Calu3 (cell line): ENCODE data around the gene ZNF397. TPM values are rescaled to one million over a fixed set of nuclear protein-coding genes. Genes with fewer than 3 reads are reported as not detected.

Experiments used
- BruUV-seq: library from RNA; stranded (reverse); fragments of 400-500 nt; replicated peaks from 2 replicates; lab custom pipeline; 2021; lab: Mats Ljungman, UMichigan
- CTCF ChIA-PET: fragments of 300-600 bp; sonication (Branson Sonifier 250); formaldehyde crosslinking; loops from one replicate; lab custom pipeline; 2022; ENCODE audit warnings: antibody characterized with exemption; lab: Charles Lee
- DNase-seq: peaks from one replicate; pipeline ENCODE4 v3.0.0; 2022
- H3K27ac Mint-ChIP-seq: one replicate; pipeline ENCODE4 v1.8.0; 2022; ENCODE audit warnings: mixed read lengths; ENCODE audit not compliant: unreplicated experiment
- H3K27me3 Mint-ChIP-seq: one replicate; pipeline ENCODE4 v1.8.0; 2022; ENCODE audit warnings: mixed read lengths; ENCODE audit not compliant: unreplicated experiment
- H3K36me3 Mint-ChIP-seq: one replicate; pipeline ENCODE4 v1.8.0; 2022; ENCODE audit warnings: mild to moderate bottlenecking, moderate library complexity, mixed read lengths; ENCODE audit not compliant: insufficient read depth, unreplicated experiment
- H3K4me1 Mint-ChIP-seq: one replicate; pipeline ENCODE4 v1.8.0; 2022; ENCODE audit warnings: mild to moderate bottlenecking, low read depth, mixed read lengths; ENCODE audit not compliant: unreplicated experiment
- H3K4me3 Mint-ChIP-seq: one replicate; pipeline ENCODE4 v1.8.0; 2022; ENCODE audit warnings: mild to moderate bottlenecking, low read depth, moderate library complexity, mixed read lengths; ENCODE audit not compliant: unreplicated experiment
- H3K9me3 Mint-ChIP-seq: one replicate; pipeline ENCODE4 v1.8.0; 2022; ENCODE audit warnings: low read depth, mixed read lengths; ENCODE audit not compliant: unreplicated experiment
- CTCF ChIP-seq: fragments of 200-600 bp; IDR thresholded peaks from one replicate; pipeline ENCODE4 v1.8.0; 2022; ENCODE audit warnings: antibody characterized with exemption; ENCODE audit not compliant: unreplicated experiment
- intact Hi-C: fragments of 100-400 bp; cut with micrococcal nuclease; formaldehyde crosslinking; loops from one replicate; pipeline ENCODE4 v1.10.0; 2022; ENCODE audit not compliant: unreplicated experiment
- total RNA-seq: library from RNA; stranded (reverse); gene quantifications from 2 replicates; pipeline ENCODE4 v1.2.3, GENCODE V29; 2022

The ZNF397 gene
- total RNA-seq, 1 experiment from 2014 or later = 27.9 TPM

- Mint-ChIP-seq H3K9me3 (peaks cover 23% of the 10 kb centered on the region), H3K27me3 (no peaks in the 10 kb centered on the region), H3K36me3 (peaks cover 52% of the 10 kb centered on the region), H3K4me1 (no peaks in the 10 kb centered on the region), H3K27ac (peak overlapping the region; percentile 93), H3K4me3 (peak overlapping the region; percentile 96)
- CTCF ChIA-PET = interaction anchor here (0.6 kb wide), 1 partner anchor 79 kb away, joined by 3 read pairs; no protein-coding TSS in a partner anchor
- intact Hi-C loops = loop anchor here (2.0 to 5.0 kb wide), 2 partner anchors 51 to 101 kb away; partner anchors contain the start of gene ZSCAN30
- DNase-seq = no peak
- BruUV-seq = TSS peak; percentile 66
- no peak for TF ChIP-seq CTCF
These were observed 592 bp downstream of the ZNF397 start for GRCh38 chr18:35241448-35241804.

GRCh38 chr18:35242426-35242825, 1.6 kb downstream of the ZNF397 start:
- CTCF ChIA-PET = no interaction called here
- peaks cover 27% of the 10 kb centered on the region for H3K9me3 Mint-ChIP-seq
- no peak overlapping the region for H3K27ac Mint-ChIP-seq
- no TSS peak for BruUV-seq
- no peak overlapping the region for H3K4me3 Mint-ChIP-seq
- H3K27me3 Mint-ChIP-seq = no peaks in the 10 kb centered on the region
- intact Hi-C loops = loop anchor here (5.0 kb wide), 1 partner anchor 50 kb away; the partner anchor contains the start of gene ZSCAN30
- no peak for TF ChIP-seq CTCF
- H3K36me3 Mint-ChIP-seq = peaks cover 56% of the 10 kb centered on the region
- H3K4me1 Mint-ChIP-seq = no peaks in the 10 kb centered on the region
- DNase-seq = no peak

- Mint-ChIP-seq H3K27me3 (no peaks in the 10 kb centered on the region), H3K36me3 (peaks cover 74% of the 10 kb centered on the region), H3K4me3 (no peak overlapping the region), H3K9me3 (peaks cover 31% of the 10 kb centered on the region), H3K27ac (no peak overlapping the region), H3K4me1 (no peaks in the 10 kb centered on the region)
- TF ChIP-seq CTCF = no peak
- BruUV-seq = no TSS peak
- no peak for DNase-seq
- intact Hi-C loops = loop anchor here (5.0 kb wide), 1 partner anchor 48 kb away; the partner anchor contains the start of gene ZSCAN30
- CTCF ChIA-PET = no interaction called here
These were observed 3.8 kb downstream of the ZNF397 start for GRCh38 chr18:35244671-35245070.

GRCh38 chr18:35245719-35246317, 5.0 kb downstream of the ZNF397 start:
- no peak overlapping the region for H3K4me3 Mint-ChIP-seq
- H3K27me3 Mint-ChIP-seq = no peaks in the 10 kb centered on the region
- H3K36me3 Mint-ChIP-seq = peaks cover 78% of the 10 kb centered on the region
- no peak overlapping the region for H3K27ac Mint-ChIP-seq
- CTCF ChIA-PET = no interaction called here
- no peak for TF ChIP-seq CTCF
- DNase-seq = no peak
- H3K9me3 Mint-ChIP-seq = peaks cover 35% of the 10 kb centered on the region
- intact Hi-C loops = no loop called here
- BruUV-seq = no TSS peak
- H3K4me1 Mint-ChIP-seq = no peaks in the 10 kb centered on the region
